Erythroblast (primary cell): ENCODE measurements around the gene L3HYPDH.

Experiments used
- GATA1 ChIP-seq: IDR thresholded peaks from 2 replicates; pipeline ENCODE4 v1.6.1; 2011; ENCODE audit warnings: low read depth, mild to moderate bottlenecking, control low read depth, low read length, moderate library complexity
- POLR2A ChIP-seq: IDR thresholded peaks from 2 replicates; pipeline ENCODE4 v1.6.1; 2011; ENCODE audit warnings: mild to moderate bottlenecking, low read length

DNA sequence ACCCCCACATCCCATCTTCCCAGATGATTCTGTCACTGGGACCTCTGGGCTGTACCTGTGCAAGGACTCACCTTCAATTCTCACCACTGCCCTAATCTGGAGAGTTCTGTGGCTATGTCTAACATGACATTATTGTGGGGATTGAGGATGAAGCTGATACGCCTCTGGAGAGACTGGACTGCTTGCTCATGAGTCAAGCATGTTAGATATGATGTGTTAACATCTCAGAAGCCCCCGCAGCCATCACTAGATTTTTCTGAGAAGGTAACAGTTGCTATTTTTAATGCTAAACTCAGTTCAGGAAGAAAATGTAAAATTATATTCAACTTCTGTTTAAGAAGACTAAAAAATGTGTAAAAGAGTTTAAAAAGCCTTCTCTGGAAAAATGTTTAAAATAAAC lies 25.8 kb upstream of the L3HYPDH start:
- TF ChIP-seq POLR2A: no peak
- no peak for TF ChIP-seq GATA1
